Stomach (tissue), 9 donors: Measurements from ENCODE around the gene FAM107B. TPM values are rescaled to one million over a fixed set of nuclear protein-coding genes. Genes with fewer than 3 reads are reported as not detected.

Source experiments
- DNase-seq, 2 donors: peaks; one replicate each; pipeline versions ENCODE4 v3.0.0 to v3.0.0-alpha.2; 2013 to 2019
- H3K27ac ChIP-seq, 5 donors: fragments of 200-600 bp in 4 of 5; sonication (generic) in 4 of 5; one replicate each; pipeline ENCODE4 v1.5.1; 2013 to 2019; ENCODE audit warnings: mild to moderate bottlenecking in 1 of 5, moderate library complexity in 1 of 5
- H3K27me3 ChIP-seq, 3 donors: fragments of 200-600 bp; sonication (generic); one replicate each; pipeline ENCODE4 v1.5.1; 2017 to 2019; ENCODE audit warnings: mixed run types in 1 of 3
- H3K36me3 ChIP-seq, 4 donors: fragments of 200-600 bp; sonication (generic); 1 replicate in 3 of 4; 2 replicates in 1 of 4; pipeline ENCODE4 v1.5.1; 2016 to 2019
- H3K4me1 ChIP-seq, 4 donors: fragments of 200-600 bp; sonication (generic); one replicate each; pipeline ENCODE4 v1.5.1; 2016 to 2019
- H3K4me3 ChIP-seq, 4 donors: fragments of 200-600 bp; sonication (generic) in 3 of 4; one replicate each; pipeline ENCODE4 v1.5.1; 2016 to 2019; ENCODE audit warnings: mild to moderate bottlenecking in 1 of 4
- H3K9me3 ChIP-seq, 4 donors: fragments of 200-600 bp; sonication (generic); one replicate each; pipeline ENCODE4 v1.5.1; 2016 to 2019
- EP300 ChIP-seq: sonication (generic); formaldehyde crosslinking; IDR thresholded peaks from one replicate; pipeline ENCODE4 v1.6.1; 2017; ENCODE audit warnings: antibody characterized with exemption
- POLR2A ChIP-seq, 4 donors: fragments of 450-650 bp; IDR thresholded peaks; one replicate each; pipeline ENCODE4 v1.6.1; 2016; ENCODE audit warnings: antibody characterized with exemption in 4 of 4, control low read depth in 2 of 4, mild to moderate bottlenecking in 1 of 4, moderate library complexity in 1 of 4
- POLR2AphosphoS5 ChIP-seq, 3 donors: sonication (generic); formaldehyde crosslinking; IDR thresholded peaks; one replicate each; pipeline ENCODE4 v1.6.1; 2016; ENCODE audit warnings: antibody characterized with exemption in 3 of 3
- WGBS, 5 donors: extraction: QIAGEN DNeasy Blood & Tissue Kit in 3 of 5; methylation state at CpG; one replicate each; pipeline versions ENCODE4 v1.1.5 to v1.1.7; 2013 to 2018; 5-methylcytosine and 5-hydroxymethylcytosine counted together
- intact Hi-C: fragments of 100-400 bp; cut with DNase I; formaldehyde crosslinking; loops from one replicate; pipeline ENCODE4 v1.15.1; 2023; ENCODE audit warnings: low total_unique reads
- polyA plus RNA-seq, 3 donors: library from polyadenylated mRNA; stranded (reverse); fragments of 200-250 nt; gene quantifications; one replicate each; pipeline ENCODE4 v1.2.3, GENCODE V29; 2013
- total RNA-seq, 5 donors: library from RNA; depleted of rRNA; stranded (reverse); fragments of >200 nt; gene quantifications; one replicate each; pipeline versions ENCODE4 v1.1.0 to v1.2.3, GENCODE V29; 2014 to 2016
- TF ChIP-seq, protein P1 (sequence below), 7 experiments: fragments of 450-650 bp in 4 of 7; fragments of 200-600 bp in 3 of 7; sonication (generic) in 3 of 7; IDR thresholded peaks; one replicate each; pipeline ENCODE4 v1.5.1; 2016 to 2019; ENCODE audit warnings: antibody characterized with exemption in 7 of 7, control low read depth in 2 of 7, mild to moderate bottlenecking in 1 of 7
- donor health status: healthy with polysubstance abuse.
- donor health status: Bipolar disorder and iron deficiency.
- donor health status: healthy.

Gene FAM107B
- total and polyA plus RNA-seq, 8 donors = 18.7 to 397 (median 160) TPM

DNA sequence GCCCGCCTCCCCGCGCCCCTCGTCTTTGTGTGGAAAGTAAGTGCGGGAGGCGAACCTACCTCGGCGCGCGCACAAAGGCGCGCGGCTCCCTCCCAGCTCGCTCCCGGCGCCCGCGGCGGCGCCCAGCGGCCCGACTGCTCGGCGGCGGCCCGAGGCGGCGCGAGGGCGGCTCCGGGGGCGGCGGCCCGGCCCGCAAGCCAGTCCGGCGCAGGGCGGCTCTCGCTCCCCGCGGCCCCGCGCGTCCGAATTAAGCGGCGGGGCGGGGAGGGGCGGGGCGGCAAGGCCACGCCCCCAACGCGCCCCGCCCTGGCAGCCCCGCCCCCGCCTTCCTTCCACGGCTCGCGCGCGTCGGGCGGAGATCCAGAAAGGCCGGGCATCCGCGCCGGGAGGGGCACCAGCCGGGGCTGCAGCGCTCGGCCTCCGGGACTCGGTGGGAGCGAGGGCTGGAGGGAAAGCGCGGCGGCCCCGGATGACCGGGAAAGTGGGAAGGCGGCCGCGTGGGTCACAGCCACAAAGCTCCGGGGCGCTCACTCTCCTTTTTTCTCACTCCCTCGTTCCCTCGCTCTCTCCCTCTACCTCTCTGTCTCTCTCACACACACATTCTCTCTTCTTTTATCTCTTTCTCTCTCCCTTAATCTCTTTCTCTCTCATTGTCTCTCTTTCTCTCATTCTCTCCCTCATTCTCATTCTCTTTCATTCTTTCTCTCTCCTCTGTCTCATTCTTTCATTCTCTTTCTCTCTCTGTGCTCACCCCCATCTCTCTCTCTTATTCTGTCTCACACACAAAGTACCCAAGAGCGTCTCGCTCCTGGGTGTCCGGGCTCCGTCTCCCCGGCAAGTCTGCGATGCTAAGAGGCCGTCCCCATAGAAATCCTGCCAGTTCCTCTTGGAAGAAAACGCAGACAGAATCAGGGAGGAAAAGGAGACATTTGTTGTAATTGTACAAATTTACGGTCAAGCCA lies 170.2 kb downstream of the FAM107B start:
- DNase-seq = peak; percentile 86 to 94
- TF ChIP-seq POLR2A (IDR thresholded peaks at IDR 0.05) (peak in 1 of 4 donors; percentile 42), EP300 (no peak), POLR2AphosphoS5 (IDR thresholded peaks at IDR 0.05) (peak; percentile 62 to 92 (median 91))
- H3K4me1 ChIP-seq = peaks cover 24 to 50% (median 42%) of the 10 kb centered on the region in 4 donors
- H3K27me3 ChIP-seq = no peaks in the 10 kb centered on the region
- intact Hi-C loops = no loop called here
- 0 to 2% (median 1%) methylated on average over 32 to 94 of the region's 94 CpGs for WGBS, 5 donors
- peaks cover 0 to 18% (median 8%) of the 10 kb centered on the region in 4 donors for H3K36me3 ChIP-seq
- H3K9me3 ChIP-seq = no peaks in the 10 kb centered on the region
- peak overlapping the region; percentile 61 to 80 (median 70) for H3K4me3 ChIP-seq
- peak overlapping the region; percentile 88 to 95 (median 90) for H3K27ac ChIP-seq

DNA sequence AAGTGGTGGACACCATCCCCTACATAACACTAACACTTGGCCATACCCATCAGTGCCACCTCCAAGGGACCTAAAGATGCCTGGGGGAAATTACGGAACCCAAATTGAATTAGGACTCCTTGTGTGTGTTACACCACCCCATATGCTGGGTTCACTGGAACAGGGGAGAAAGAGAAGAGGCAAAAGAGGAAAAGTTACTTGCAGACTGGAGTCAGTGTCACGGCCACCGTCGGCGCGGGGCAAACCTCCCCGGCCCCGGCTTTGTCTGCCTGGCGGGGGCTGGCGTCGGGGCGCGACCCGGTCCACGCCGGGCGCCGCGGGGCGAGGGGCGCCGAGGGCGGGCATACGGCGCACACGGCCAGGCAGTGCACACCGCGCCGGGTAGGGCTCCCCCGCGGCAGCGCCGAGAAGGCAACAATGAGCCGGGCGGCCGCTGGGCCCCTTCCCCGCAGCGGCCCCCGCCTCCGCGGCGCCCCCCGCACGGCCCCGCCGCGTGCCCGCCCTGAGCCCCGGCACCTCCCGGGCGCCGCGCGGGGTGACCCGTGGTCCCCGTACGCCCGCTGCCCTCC lies 171.1 kb downstream of the FAM107B start:
- intact Hi-C loops = no loop called here
- Histone ChIP-seq H3K4me3 (peak overlapping the region; percentile 61 to 80 (median 70)), H3K27me3 (no peaks in the 10 kb centered on the region), H3K4me1 (peaks cover 29 to 59% (median 49%) of the 10 kb centered on the region in 4 donors), H3K27ac (peak overlapping the region; percentile 80 to 95 (median 89)), H3K9me3 (no peaks in the 10 kb centered on the region), H3K36me3 (peaks cover 0 to 27% (median 14%) of the 10 kb centered on the region in 4 donors)
- no peak for TF ChIP-seq POLR2A (IDR thresholded peaks at IDR 0.05)
- TF ChIP-seq, protein P1, sequence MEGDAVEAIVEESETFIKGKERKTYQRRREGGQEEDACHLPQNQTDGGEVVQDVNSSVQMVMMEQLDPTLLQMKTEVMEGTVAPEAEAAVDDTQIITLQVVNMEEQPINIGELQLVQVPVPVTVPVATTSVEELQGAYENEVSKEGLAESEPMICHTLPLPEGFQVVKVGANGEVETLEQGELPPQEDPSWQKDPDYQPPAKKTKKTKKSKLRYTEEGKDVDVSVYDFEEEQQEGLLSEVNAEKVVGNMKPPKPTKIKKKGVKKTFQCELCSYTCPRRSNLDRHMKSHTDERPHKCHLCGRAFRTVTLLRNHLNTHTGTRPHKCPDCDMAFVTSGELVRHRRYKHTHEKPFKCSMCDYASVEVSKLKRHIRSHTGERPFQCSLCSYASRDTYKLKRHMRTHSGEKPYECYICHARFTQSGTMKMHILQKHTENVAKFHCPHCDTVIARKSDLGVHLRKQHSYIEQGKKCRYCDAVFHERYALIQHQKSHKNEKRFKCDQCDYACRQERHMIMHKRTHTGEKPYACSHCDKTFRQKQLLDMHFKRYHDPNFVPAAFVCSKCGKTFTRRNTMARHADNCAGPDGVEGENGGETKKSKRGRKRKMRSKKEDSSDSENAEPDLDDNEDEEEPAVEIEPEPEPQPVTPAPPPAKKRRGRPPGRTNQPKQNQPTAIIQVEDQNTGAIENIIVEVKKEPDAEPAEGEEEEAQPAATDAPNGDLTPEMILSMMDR (IDR thresholded peaks at IDR 0.05) = no peak
- no peak for TF ChIP-seq EP300
- TF ChIP-seq POLR2AphosphoS5 (IDR thresholded peaks at IDR 0.05) = no peak
- 0 to 2% (median 0%) methylated on average over 16 to 58 of the region's 58 CpGs for WGBS, 5 donors
- DNase-seq = peak in 1 of 2 donors; percentile 61

DNA sequence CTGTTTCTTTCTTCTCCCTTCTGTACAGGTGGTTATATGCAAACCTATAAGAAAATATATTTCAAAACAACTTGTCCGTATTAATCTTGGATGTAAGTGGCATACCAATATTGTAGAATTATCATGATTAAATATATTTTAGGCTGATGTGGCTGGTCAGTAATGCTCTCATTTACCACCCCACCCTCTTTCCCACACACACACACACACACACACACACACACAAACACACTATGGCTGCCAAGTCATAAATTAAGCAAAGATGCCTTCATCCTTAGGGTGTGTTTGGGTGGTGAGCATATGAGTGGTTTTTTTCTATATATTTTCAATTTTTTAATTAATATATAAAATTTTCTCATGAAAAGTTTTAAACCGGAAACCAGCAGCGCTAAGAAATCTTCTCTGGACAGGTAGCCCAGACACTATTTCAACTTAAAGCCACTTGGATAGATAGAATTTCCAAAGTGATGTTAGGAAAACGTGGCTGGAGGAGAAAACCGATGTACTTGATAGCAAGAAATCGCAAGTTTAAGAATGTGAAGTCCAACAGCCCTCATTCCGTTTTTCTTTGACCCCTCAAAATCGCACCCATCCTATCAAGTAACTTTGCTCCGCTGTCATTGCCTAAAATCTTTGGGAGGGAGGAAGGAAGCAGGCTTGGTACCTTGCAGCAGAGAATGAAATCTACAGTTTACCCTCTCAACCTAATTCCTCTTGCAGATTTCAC lies 171.7 kb downstream of the FAM107B start:
- Histone ChIP-seq H3K4me3 (peak overlapping the region; percentile 61 to 80 (median 70)), H3K4me1 (peaks cover 29 to 65% (median 53%) of the 10 kb centered on the region in 4 donors), H3K27ac (peak overlapping the region; percentile 80 to 95 (median 89)), H3K9me3 (no peaks in the 10 kb centered on the region), H3K36me3 (peaks cover 5 to 33% (median 20%) of the 10 kb centered on the region in 4 donors), H3K27me3 (no peaks in the 10 kb centered on the region)
- 10 to 26% (median 16%) methylated on average over 9 of the region's 9 CpGs for WGBS, 5 donors
- TF ChIP-seq POLR2AphosphoS5 (IDR thresholded peaks at IDR 0.05) (peak in 1 of 3 donors; percentile 8), POLR2A (IDR thresholded peaks at IDR 0.05) (no peak)
- intact Hi-C loops = no loop called here
- DNase-seq = no peak

DNA sequence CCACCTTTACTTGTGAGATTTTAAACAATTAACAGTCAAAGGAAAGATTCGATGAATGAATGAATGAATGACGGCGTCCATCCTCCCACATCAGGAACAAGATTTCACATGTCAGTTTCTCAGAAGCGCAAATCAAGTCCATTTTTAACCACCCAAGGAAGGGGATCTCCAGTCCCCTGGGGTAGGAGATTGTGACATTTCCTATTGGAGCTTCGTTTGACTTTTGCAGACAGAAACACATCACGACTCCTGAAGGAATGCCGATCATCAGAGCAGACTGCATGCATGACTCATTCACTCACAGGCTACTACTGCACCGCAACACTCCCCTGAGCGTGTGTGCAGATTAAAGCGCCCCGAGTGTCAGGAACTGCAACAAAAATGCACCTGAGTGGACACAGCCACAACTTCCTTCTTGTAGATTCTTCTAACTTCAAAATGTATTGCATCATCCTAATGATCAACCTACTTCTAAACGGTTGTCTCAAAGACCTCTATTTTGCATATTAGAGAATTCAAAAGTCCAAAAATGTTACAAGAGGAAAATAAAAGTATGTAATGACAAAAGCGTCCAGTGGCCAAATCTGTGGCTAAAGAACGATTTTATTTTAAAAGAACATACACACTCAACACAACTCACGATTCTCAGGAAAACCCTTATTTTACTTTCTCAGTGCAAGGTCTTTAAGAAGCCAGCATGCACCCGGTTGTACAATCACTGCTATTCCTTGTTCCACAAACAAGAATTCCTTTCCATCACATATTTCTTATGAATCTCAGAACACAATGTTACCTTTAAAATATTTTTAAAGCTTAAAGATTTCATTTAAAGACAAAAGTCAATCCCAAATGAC lies 172.6 kb downstream of the FAM107B start:
- peak overlapping the region; percentile 56 to 91 (median 80) for H3K27ac ChIP-seq
- peaks cover 29 to 71% (median 56%) of the 10 kb centered on the region in 4 donors for H3K4me1 ChIP-seq
- H3K4me3 ChIP-seq = peak overlapping the region; percentile 61 to 80 (median 70)
- H3K27me3 ChIP-seq = no peaks in the 10 kb centered on the region
- TF ChIP-seq POLR2AphosphoS5 (IDR thresholded peaks at IDR 0.05) = peak in 2 of 3 donors; percentile 68 to 69
- TF ChIP-seq, protein P1 (IDR thresholded peaks at IDR 0.05) = no peak
- intact Hi-C loops = no loop called here
- no peaks in the 10 kb centered on the region for H3K9me3 ChIP-seq
- H3K36me3 ChIP-seq = peaks cover 7 to 42% (median 25%) of the 10 kb centered on the region in 4 donors
- peak; percentile 72 to 80 for DNase-seq
- WGBS, 5 donors = 13 to 26% (median 25%) methylated on average over 16 of the region's 16 CpGs
